Mucosa of stomach (tissue), 1 donor: ENCODE results near the gene ZNF213.
"Not testable (repeated sequence)": the region's sequence is repeated elsewhere in the genome, so short reads cannot be mapped to it uniquely, and the experiment has no call there.

Experiments
- H3K27me3 ChIP-seq: one replicate; pipeline ENCODE4 v1.7.0; 2013; ENCODE audit warnings: mild to moderate bottlenecking, low read length; ENCODE audit not compliant: control insufficient read depth, insufficient read depth
- H3K36me3 ChIP-seq: one replicate; pipeline ENCODE4 v1.7.0; 2013; ENCODE audit warnings: low read length; ENCODE audit not compliant: control insufficient read depth, insufficient read depth
- H3K4me1 ChIP-seq: one replicate; pipeline ENCODE4 v1.7.0; 2013; ENCODE audit warnings: mild to moderate bottlenecking, low read length; ENCODE audit not compliant: control insufficient read depth, insufficient read depth
- H3K4me3 ChIP-seq: one replicate; pipeline ENCODE4 v1.7.0; 2013; ENCODE audit warnings: low read length
- H3K9ac ChIP-seq: one replicate; pipeline ENCODE4 v1.7.0; 2013; ENCODE audit warnings: mild to moderate bottlenecking, low read length, moderate library complexity
- H3K9me3 ChIP-seq: one replicate; pipeline ENCODE4 v1.7.0; 2013; ENCODE audit warnings: mild to moderate bottlenecking, low read length, moderate library complexity; ENCODE audit not compliant: control insufficient read depth
- donor health status: Pancreatic carcinoma.

ZNF213 gene

DNA sequence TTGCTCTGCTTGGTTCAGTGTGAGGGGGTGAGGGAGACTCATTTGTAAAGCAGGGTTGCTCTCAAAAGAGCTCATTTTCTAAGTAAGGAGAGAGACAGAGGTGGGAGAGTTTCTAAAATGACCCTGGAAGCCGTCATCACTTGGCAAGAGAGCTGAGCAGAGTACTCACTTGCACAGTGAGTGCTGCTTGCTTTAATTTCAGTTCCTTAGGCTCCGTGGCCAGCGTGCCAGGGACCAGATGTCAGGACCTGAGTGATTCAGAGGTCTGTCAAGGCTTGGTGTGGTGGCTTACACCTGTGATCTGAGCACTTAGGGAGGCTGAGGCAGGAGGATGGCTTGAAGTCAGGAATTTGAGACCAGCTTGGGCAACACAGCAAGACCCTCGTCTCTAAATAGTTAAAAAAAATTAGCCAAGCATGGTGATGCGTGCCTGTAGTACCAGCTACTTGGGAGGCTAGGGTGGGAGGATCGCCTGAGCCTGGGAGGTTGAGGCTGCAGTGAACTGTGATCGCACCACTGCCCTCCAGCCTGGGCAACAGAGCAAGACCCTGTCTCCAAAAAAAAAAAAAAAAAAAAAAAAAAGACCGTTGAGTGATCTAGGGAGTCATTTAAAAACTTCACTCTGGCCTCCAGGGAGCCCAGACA lies 11.8 kb upstream of the ZNF213 start:
- Histone ChIP-seq H3K27me3 (no peaks in the 10 kb centered on the region), H3K9ac (no peak overlapping the region), H3K4me1 (peaks cover 15% of the 10 kb centered on the region), H3K36me3 (no peaks in the 10 kb centered on the region), H3K4me3 (no peak overlapping the region), H3K9me3 (no peaks in the 10 kb centered on the region)

GRCh38 chr16:3123986-3124886 lies 10.6 kb upstream of the ZNF213 start:
- H3K9me3 ChIP-seq, result no peaks in the 10 kb centered on the region
- H3K4me1 ChIP-seq, result peaks cover 23% of the 10 kb centered on the region
- H3K4me3 ChIP-seq, result peak overlapping the region; percentile 98
- H3K27me3 ChIP-seq, result no peaks in the 10 kb centered on the region
- H3K9ac ChIP-seq, result peak overlapping the region; percentile 66
- no peaks in the 10 kb centered on the region for H3K36me3 ChIP-seq

DNA sequence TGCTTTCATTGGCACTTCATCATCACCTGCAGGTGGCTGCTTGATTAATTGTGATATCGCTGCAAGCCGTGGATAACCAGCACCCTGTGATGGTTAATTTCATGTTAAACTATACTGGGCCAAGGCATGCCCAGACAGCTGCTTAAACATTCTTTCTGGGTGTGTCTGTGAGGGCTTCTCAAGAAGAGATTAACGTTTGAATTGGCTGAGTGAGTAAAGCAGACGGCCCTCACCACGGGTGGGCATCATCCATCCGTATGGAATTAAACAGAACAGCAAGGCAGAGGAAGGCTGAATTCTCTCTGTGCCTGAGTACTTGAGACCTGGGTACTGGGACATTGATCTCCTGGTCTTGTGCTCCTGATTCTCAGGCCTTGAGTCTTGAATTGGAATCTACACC lies 7.1 kb upstream of the ZNF213 start:
- Histone ChIP-seq H3K27me3 (no peaks in the 10 kb centered on the region), H3K9me3 (no peaks in the 10 kb centered on the region), H3K4me3 (no peak overlapping the region), H3K9ac (no peak overlapping the region), H3K36me3 (no peaks in the 10 kb centered on the region), H3K4me1 (peaks cover 28% of the 10 kb centered on the region)

DNA sequence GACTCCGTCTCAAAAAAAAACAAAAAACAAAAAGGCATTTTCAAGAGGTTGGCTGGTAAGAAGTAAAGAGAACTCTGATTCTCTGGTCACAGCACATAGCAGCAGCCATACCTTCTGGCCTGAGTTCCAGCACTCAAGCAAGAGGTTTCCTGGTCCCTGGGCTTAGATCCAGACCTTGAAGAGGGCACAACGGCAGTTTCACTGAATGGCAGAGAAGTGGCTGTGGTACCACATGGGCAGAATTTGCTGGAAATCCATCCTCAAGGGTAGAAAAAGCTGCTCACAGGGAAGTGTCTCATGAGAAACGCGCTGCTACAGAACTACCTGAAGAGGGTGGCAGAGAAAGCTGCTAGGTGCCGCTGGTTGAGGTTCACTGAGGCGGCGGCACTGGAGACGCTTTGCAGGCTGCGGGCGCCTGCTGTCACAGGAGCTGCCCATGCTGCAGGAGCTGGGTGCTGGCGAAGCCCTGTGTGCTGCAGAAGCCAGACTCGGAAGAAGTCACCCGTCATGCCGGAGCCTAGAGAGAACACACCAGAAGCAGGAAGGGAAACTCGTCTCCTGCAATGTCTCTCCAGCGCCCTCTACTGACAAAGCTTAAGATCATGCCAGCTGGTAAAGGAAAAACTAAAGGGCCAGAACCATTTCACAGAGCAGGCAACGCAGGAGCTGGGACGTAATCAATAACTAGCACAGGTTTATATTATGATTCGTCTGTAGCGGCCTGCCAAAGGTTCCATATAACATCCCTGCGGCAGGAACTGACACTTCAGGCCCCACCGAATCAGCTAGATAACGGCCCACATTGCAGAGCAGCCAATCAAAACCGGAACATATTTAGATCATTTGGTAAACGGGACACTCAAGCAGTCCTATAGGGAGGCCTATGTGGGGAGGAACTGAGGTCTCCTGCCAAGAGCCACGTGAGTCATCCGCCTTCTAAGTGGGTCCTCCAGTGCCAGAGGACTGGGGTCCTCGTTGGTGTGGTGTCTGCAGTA lies 5.4 kb upstream of the ZNF213 start:
- H3K9ac ChIP-seq, result peak overlapping the region; percentile 76
- H3K4me1 ChIP-seq, result peaks cover 26% of the 10 kb centered on the region
- no peaks in the 10 kb centered on the region for H3K27me3 ChIP-seq
- peak overlapping the region; percentile 45 for H3K4me3 ChIP-seq
- no peaks in the 10 kb centered on the region for H3K9me3 ChIP-seq
- H3K36me3 ChIP-seq, result no peaks in the 10 kb centered on the region

- H3K9ac ChIP-seq, result no peak overlapping the region
- H3K9me3 ChIP-seq, result no peaks in the 10 kb centered on the region
- H3K4me3 ChIP-seq, result no peak overlapping the region
- no peaks in the 10 kb centered on the region for H3K36me3 ChIP-seq
- peaks cover 26% of the 10 kb centered on the region for H3K4me1 ChIP-seq
- no peaks in the 10 kb centered on the region for H3K27me3 ChIP-seq
Observed at GRCh38 chr16:3131755-3132377, 3.0 kb upstream of the ZNF213 start.

DNA sequence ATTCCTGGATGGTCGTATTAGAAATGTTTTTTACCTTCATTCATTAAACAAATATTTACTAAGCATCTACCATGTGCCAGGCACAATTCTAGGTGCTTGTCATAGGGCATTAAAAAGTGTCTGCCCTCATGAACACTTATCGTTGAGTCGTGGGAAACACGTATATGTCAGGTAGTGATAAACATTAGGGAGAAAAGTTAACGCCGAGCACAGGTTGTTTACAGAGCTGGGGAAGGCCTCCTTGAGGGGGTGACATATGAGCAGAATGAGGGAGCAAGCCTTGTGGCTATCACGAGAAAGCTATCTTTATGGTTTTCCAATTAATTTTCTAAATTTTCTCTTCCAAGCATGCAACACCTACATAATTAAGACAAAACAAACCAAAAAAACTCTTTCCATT lies 985 bp upstream of the ZNF213 start:
- H3K9me3 ChIP-seq, result no peaks in the 10 kb centered on the region
- H3K36me3 ChIP-seq, result no peaks in the 10 kb centered on the region
- H3K27me3 ChIP-seq, result no peaks in the 10 kb centered on the region
- H3K4me1 ChIP-seq, result peaks cover 18% of the 10 kb centered on the region
- peak overlapping the region; percentile 97 for H3K9ac ChIP-seq
- H3K4me3 ChIP-seq, result peak overlapping the region; percentile 81

- H3K27me3 ChIP-seq, result no peaks in the 10 kb centered on the region
- peak overlapping the region; percentile 66 for H3K4me3 ChIP-seq
- no peaks in the 10 kb centered on the region for H3K9me3 ChIP-seq
- H3K9ac ChIP-seq, result peak overlapping the region; percentile 77
- no peaks in the 10 kb centered on the region for H3K36me3 ChIP-seq
- peaks cover 9% of the 10 kb centered on the region for H3K4me1 ChIP-seq
Observed at GRCh38 chr16:3135126-3135715, 392 bp downstream of the ZNF213 start.

DNA sequence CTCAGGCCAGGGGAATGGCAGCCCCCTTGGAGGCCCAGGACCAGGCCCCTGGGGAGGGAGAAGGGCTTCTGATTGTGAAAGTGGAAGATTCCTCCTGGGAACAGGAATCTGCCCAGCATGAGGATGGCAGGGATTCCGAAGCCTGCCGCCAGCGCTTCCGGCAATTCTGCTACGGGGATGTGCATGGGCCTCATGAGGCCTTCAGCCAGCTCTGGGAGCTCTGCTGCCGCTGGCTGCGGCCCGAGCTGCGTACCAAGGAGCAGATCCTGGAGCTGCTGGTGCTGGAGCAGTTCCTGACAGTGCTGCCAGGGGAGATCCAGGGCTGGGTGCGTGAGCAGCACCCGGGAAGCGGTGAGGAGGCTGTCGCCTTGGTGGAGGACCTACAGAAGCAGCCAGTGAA lies 2.4 kb downstream of the ZNF213 start:
- no peak overlapping the region for H3K9ac ChIP-seq
- H3K27me3 ChIP-seq, result no peaks in the 10 kb centered on the region
- H3K9me3 ChIP-seq, result no peaks in the 10 kb centered on the region
- H3K4me1 ChIP-seq, result peaks cover 9% of the 10 kb centered on the region
- H3K4me3 ChIP-seq, result no peak overlapping the region
- no peaks in the 10 kb centered on the region for H3K36me3 ChIP-seq

DNA sequence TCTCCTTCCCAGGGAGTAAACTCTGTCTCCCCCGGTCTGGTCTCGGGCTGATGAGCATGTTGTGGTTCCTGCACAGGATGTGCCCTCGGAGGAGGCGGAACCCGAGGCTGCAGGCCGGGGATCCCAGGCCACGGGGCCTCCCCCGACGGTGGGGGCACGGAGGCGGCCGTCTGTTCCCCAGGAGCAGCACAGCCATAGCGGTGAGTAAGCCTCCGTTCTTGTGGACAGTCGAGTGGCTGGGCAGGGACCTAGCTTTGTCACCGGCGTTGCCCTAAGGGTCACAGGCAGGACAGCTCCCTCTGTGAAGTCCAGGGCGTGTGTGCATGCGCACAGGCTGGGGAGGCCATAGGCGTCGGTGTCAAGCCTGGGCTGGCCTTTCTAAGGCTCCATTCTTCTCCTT lies 3.5 kb downstream of the ZNF213 start:
- no peak overlapping the region for H3K4me3 ChIP-seq
- H3K27me3 ChIP-seq, result no peaks in the 10 kb centered on the region
- H3K36me3 ChIP-seq, result no peaks in the 10 kb centered on the region
- peaks cover 9% of the 10 kb centered on the region for H3K4me1 ChIP-seq
- no peak overlapping the region for H3K9ac ChIP-seq
- H3K9me3 ChIP-seq, result no peaks in the 10 kb centered on the region

GRCh38 chr16:3138823-3139426 lies 4.1 kb downstream of the ZNF213 start:
- Histone ChIP-seq H3K36me3 (no peaks in the 10 kb centered on the region), H3K9ac (no peak overlapping the region)

GRCh38 chr16:3139561-3139960 lies 4.7 kb downstream of the ZNF213 start:
- H3K27me3 ChIP-seq, H3K36me3 ChIP-seq, H3K4me3 ChIP-seq, H3K9me3 ChIP-seq, H3K9ac ChIP-seq, H3K4me1 ChIP-seq: not testable (repeated sequence)

More at GRCh38 chr16:3138823-3139426, 4.1 kb downstream of the ZNF213 start:
- no peaks in the 10 kb centered on the region for H3K27me3 ChIP-seq
- H3K4me3 ChIP-seq, result no peak overlapping the region
- H3K4me1 ChIP-seq, result peaks cover 5% of the 10 kb centered on the region
- no peaks in the 10 kb centered on the region for H3K9me3 ChIP-seq
